IMR-90 (cell line): Measurements from ENCODE around the gene PRR27. TPM values are rescaled to one million over a fixed set of nuclear protein-coding genes. Genes with fewer than 3 reads are reported as not detected.
"Not testable (repeated sequence)": the region's sequence is repeated elsewhere in the genome, so short reads cannot be mapped to it uniquely, and the experiment has no call there.

Experiments
- ATAC-seq: fragments of 200-7000 bp; cut with Tn5 transposase; 2 replicates; pipeline ENCODE4 v1.9.1; 2020; ENCODE audit warnings: low read depth, mild to moderate bottlenecking, moderate library complexity
- BruUV-seq: library from RNA; stranded (reverse); fragments of 400-500 nt; replicated peaks from 2 replicates; lab custom pipeline; 2021; lab: Mats Ljungman, UMichigan
- CTCF ChIA-PET: fragments of 300-600 bp; formaldehyde crosslinking; extraction: SDS; loops from one replicate; lab custom pipeline; 2021; ENCODE audit warnings: antibody characterized with exemption; lab: Yijun Ruan, JAX
- POLR2A ChIA-PET: fragments of 300-600 bp; sonication (Branson Sonifier 250); formaldehyde crosslinking; loops from one replicate; lab custom pipeline; 2022; ENCODE audit warnings: antibody characterized with exemption; ENCODE audit not compliant: unreplicated experiment; lab: Charles Lee
- DNase-seq: peaks from one replicate; pipeline ENCODE4 v3.0.0; 2013
- H2AFZ ChIP-seq: replicated peaks from 2 replicates; pipeline ENCODE3; 2013; ENCODE audit warnings: low read length, mild to moderate bottlenecking; ENCODE audit not compliant: poor library complexity
- H2AK5ac ChIP-seq: 2 replicates; pipeline ENCODE4 v1.6.1; 2013; ENCODE audit warnings: low read depth, low read length, inconsistent platforms
- H2AK9ac ChIP-seq: replicated peaks from 2 replicates; pipeline ENCODE3; 2013; ENCODE audit warnings: mild to moderate bottlenecking, low read depth, low read length, moderate library complexity; ENCODE audit not compliant: poor library complexity
- H2BK120ac ChIP-seq: 2 replicates; pipeline ENCODE4 v1.6.1; 2013; ENCODE audit warnings: low read depth, low read length, inconsistent platforms
- H2BK15ac ChIP-seq: 3 replicates; pipeline ENCODE4 v1.6.1; 2013; ENCODE audit warnings: low read depth, low read length, inconsistent platforms
- H2BK20ac ChIP-seq: 2 replicates; pipeline ENCODE4 v1.6.1; 2013; ENCODE audit warnings: low read depth, mild to moderate bottlenecking, inconsistent platforms, low read length, moderate library complexity
- H2BK5ac ChIP-seq: 2 replicates; pipeline ENCODE4 v1.6.1; 2013; ENCODE audit warnings: mild to moderate bottlenecking, low read depth, low read length, inconsistent platforms; ENCODE audit not compliant: poor library complexity, severe bottlenecking
- H3K14ac ChIP-seq: replicated peaks from 2 replicates; pipeline ENCODE4 v1.6.1; 2013; ENCODE audit warnings: low read depth, low read length, inconsistent platforms
- H3K18ac ChIP-seq: 2 replicates; pipeline ENCODE4 v1.6.1; 2013; ENCODE audit warnings: low read depth, low read length, control low read depth
- H3K23ac ChIP-seq: 2 replicates; pipeline ENCODE4 v1.6.1; 2013; ENCODE audit warnings: low read depth, low read length, inconsistent platforms
- H3K27ac ChIP-seq: 2 replicates; pipeline ENCODE4 v1.5.1; 2013; ENCODE audit warnings: mild to moderate bottlenecking, control low read depth, low read length; ENCODE audit not compliant: insufficient read depth
- H3K27me3 ChIP-seq: 2 replicates; pipeline ENCODE4 v1.6.1; 2013; ENCODE audit warnings: low read length; ENCODE audit not compliant: control insufficient read depth, insufficient read depth
- H3K36me3 ChIP-seq: 2 replicates; pipeline ENCODE4 v1.6.1; 2013; ENCODE audit warnings: low read length, mixed read lengths; ENCODE audit not compliant: control insufficient read depth, insufficient read depth
- H3K4ac ChIP-seq: 2 replicates; pipeline ENCODE4 v1.6.1; 2013; ENCODE audit warnings: low read depth, low read length, inconsistent platforms
- H3K4me1 ChIP-seq: 2 replicates; pipeline ENCODE4 v1.6.1; 2013; ENCODE audit warnings: low read length, mixed read lengths; ENCODE audit not compliant: control insufficient read depth, insufficient read depth
- H3K4me2 ChIP-seq: 2 replicates; pipeline ENCODE4 v1.6.1; 2013; ENCODE audit warnings: low read depth, mild to moderate bottlenecking, control low read depth, low read length, moderate library complexity
- H3K4me3 ChIP-seq: 2 replicates; pipeline ENCODE4 v1.5.1; 2013; ENCODE audit warnings: low read depth, mild to moderate bottlenecking, control low read depth, low read length, moderate library complexity; ENCODE audit not compliant: insufficient read depth
- H3K56ac ChIP-seq: 2 replicates; pipeline ENCODE4 v1.6.1; 2013; ENCODE audit warnings: low read length, inconsistent platforms; ENCODE audit not compliant: insufficient read depth; ENCODE audit errors: extremely low read depth
- H3K79me1 ChIP-seq, 2 experiments: 2 replicates each; pipeline ENCODE4 v1.6.1; 2013; ENCODE audit warnings: low read length in 2 of 2, inconsistent platforms in 1 of 2, low read depth in 1 of 2
- H3K9ac ChIP-seq: 2 replicates; pipeline ENCODE4 v1.6.1; 2013; ENCODE audit warnings: low read depth, low read length, control low read depth
- H3K9me1 ChIP-seq: 2 replicates; pipeline ENCODE4 v1.6.1; 2013; ENCODE audit warnings: low read length, inconsistent platforms; ENCODE audit not compliant: insufficient read depth
- H3K9me3 ChIP-seq: 2 replicates; pipeline ENCODE4 v1.6.1; 2013; ENCODE audit warnings: low read length; ENCODE audit not compliant: control insufficient read depth, insufficient read depth
- H4K20me1 ChIP-seq: 2 replicates; pipeline ENCODE4 v1.6.1; 2013; ENCODE audit warnings: low read length, inconsistent platforms; ENCODE audit not compliant: insufficient read depth
- H4K5ac ChIP-seq: 2 replicates; pipeline ENCODE4 v1.6.1; 2013; ENCODE audit warnings: mild to moderate bottlenecking, low read depth, low read length, control low read depth
- H4K8ac ChIP-seq, 2 experiments: 2 replicates each; pipeline ENCODE4 v1.6.1; 2013; ENCODE audit warnings: low read depth in 2 of 2, low read length in 2 of 2, control low read depth in 1 of 2, inconsistent platforms in 1 of 2
- H4K91ac ChIP-seq: 2 replicates; pipeline ENCODE4 v1.6.1; 2013; ENCODE audit warnings: low read depth, low read length, inconsistent platforms; ENCODE audit not compliant: insufficient read depth
- WGBS, 2 experiments: methylation state at CpG; one replicate each; pipeline versions ENCODE4 v1.1.5 to v1.1.7; 2013; ENCODE audit warnings: missing lambda C conversion rate in 2 of 2; ENCODE audit not compliant: insufficient read length in 1 of 2; ENCODE audit errors: extremely low coverage in 2 of 2; 5-methylcytosine and 5-hydroxymethylcytosine counted together
- dilution Hi-C: fragments of 300-500 bp; cut with HindIII; formaldehyde crosslinking; loops from one replicate; pipeline ENCODE4 v1.14.3; 2018; ENCODE audit warnings: low sequenced_read_pairs; ENCODE audit not compliant: unreplicated experiment
- in situ Hi-C: fragments of 300-500 bp; cut with MboI; formaldehyde crosslinking; loops from 3 replicates; pipeline ENCODE4 v1.14.3; 2019; ENCODE audit warnings: low sequenced_read_pairs, inconsistent platforms, mixed read lengths
- intact Hi-C: fragments of 100-400 bp; cut with micrococcal nuclease; formaldehyde crosslinking; loops from 2 replicates; pipeline ENCODE4 v1.10.0; 2022
- polyA plus RNA-seq, 3 experiments: library from polyadenylated mRNA; depleted of rRNA; stranded (reverse); fragments of >200 nt; gene quantifications; 2 replicates each; pipeline ENCODE4 v1.2.3, GENCODE V29; 2012; ENCODE audit warnings: low replicate concordance in 1 of 3
- total RNA-seq: library from RNA; depleted of rRNA; stranded (reverse); fragments of >200 nt; gene quantifications from 2 replicates; pipeline ENCODE4 v1.2.3, GENCODE V29; 2012; rRNA removed

Gene PRR27
- total and polyA plus RNA-seq, 2 of the 4 experiments (the other 2 are of a cell fraction): not detected

DNA sequence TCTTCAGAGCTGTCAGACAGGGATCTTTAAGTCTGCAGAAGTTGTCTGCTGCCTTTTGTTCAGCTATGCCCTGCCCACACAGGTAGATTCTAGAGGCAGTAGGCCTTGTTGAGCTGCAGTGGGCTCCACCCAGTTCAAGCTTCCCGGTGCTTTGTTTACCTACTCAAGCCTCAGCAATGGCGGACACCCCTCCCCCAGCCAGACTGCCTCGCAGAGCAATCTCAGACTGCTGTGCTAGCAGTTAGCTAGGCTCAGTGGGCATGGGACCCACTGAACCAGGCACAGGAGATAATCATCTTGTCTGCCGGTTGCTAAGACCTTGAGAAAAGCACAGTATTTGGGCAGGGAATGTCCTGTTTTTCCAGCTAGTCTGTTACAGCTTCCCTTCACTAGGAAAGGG is 58.7 kb downstream of the PRR27 start:
- H3K79me1 ChIP-seq, H3K9me1 ChIP-seq, H2AFZ ChIP-seq, H2BK20ac ChIP-seq, H3K18ac ChIP-seq, in situ Hi-C loops, H3K4ac ChIP-seq, H3K27me3 ChIP-seq, H3K23ac ChIP-seq, H2BK5ac ChIP-seq, BruUV-seq, H3K56ac ChIP-seq, dilution Hi-C loops, H3K4me2 ChIP-seq, POLR2A ChIA-PET, H3K9ac ChIP-seq, H2AK9ac ChIP-seq, H4K8ac ChIP-seq, H3K36me3 ChIP-seq, H4K91ac ChIP-seq, H3K4me1 ChIP-seq, DNase-seq, H3K27ac ChIP-seq, H3K4me3 ChIP-seq, H2AK5ac ChIP-seq, ATAC-seq, H3K14ac ChIP-seq, H2BK15ac ChIP-seq, H3K9me3 ChIP-seq, H4K20me1 ChIP-seq, H2BK120ac ChIP-seq, intact Hi-C loops, H4K5ac ChIP-seq: not testable (repeated sequence)
- WGBS, 2 experiments: 67% methylated on average over 3 of the region's 4 CpGs; no CpG with 5 or more reads in 1 of the 2 experiments
- CTCF ChIA-PET: interaction anchor here (0.8 kb wide), 1 partner anchor 30 kb away, joined by 3 read pairs; no protein-coding TSS in a partner anchor

Other genes starting within 250 kb of the PRR27 start
- not detected in 2 replicates for gene CSN1S1, start 223.2 kb upstream of the PRR27 start, total RNA-seq
- gene CSN1S1, start 223.2 kb upstream of the PRR27 start, polyA plus RNA-seq (2012; rRNA removed): not detected in 2 replicates
- gene CSN2, start 188.5 kb upstream of the PRR27 start, total RNA-seq: not detected in 2 replicates
- gene CSN2, start 188.5 kb upstream of the PRR27 start, polyA plus RNA-seq (2012; rRNA removed): not detected in 2 replicates
- not detected in 2 replicates for gene STATH, start 158.3 kb upstream of the PRR27 start, total RNA-seq
- gene STATH, start 158.3 kb upstream of the PRR27 start, polyA plus RNA-seq (2012; rRNA removed): not detected in 2 replicates
- gene HTN3, start 125.8 kb upstream of the PRR27 start, total RNA-seq: not detected in 2 replicates
- gene HTN3, start 125.8 kb upstream of the PRR27 start, polyA plus RNA-seq (2012; rRNA removed): not detected in 2 replicates
- not detected in 2 replicates for gene HTN1, start 103.8 kb upstream of the PRR27 start, total RNA-seq
- not detected in 2 replicates for gene HTN1, start 103.8 kb upstream of the PRR27 start, polyA plus RNA-seq (2012; rRNA removed)
- gene ODAM, start 41.5 kb downstream of the PRR27 start, total RNA-seq: not detected in 2 replicates
- gene ODAM, start 41.5 kb downstream of the PRR27 start, polyA plus RNA-seq (2012; rRNA removed): not detected in 2 replicates
- not detected in 2 replicates for gene FDCSP, start 71.9 kb downstream of the PRR27 start, total RNA-seq
- not detected in 2 replicates for gene FDCSP, start 71.9 kb downstream of the PRR27 start, polyA plus RNA-seq (2012; rRNA removed)
- not detected in 2 replicates for gene CSN3, start 88.4 kb downstream of the PRR27 start, total RNA-seq
- gene CSN3, start 88.4 kb downstream of the PRR27 start, polyA plus RNA-seq (2012; rRNA removed): not detected in 2 replicates
- not detected in 2 replicates for gene CABS1, start 180.7 kb downstream of the PRR27 start, total RNA-seq
- not detected in 2 replicates for gene CABS1, start 180.7 kb downstream of the PRR27 start, polyA plus RNA-seq (2012; rRNA removed)
- not detected in 2 replicates for gene SMR3A, start 206.5 kb downstream of the PRR27 start, total RNA-seq
- not detected in 2 replicates for gene SMR3A, start 206.5 kb downstream of the PRR27 start, polyA plus RNA-seq (2012; rRNA removed)
- gene SMR3B, start 228.9 kb downstream of the PRR27 start, total RNA-seq: not detected in 2 replicates
- not detected in 2 replicates for gene SMR3B, start 228.9 kb downstream of the PRR27 start, polyA plus RNA-seq (2012; rRNA removed)
- gene OPRPN, start 243.7 kb downstream of the PRR27 start, total RNA-seq: not detected in 2 replicates
- gene OPRPN, start 243.7 kb downstream of the PRR27 start, polyA plus RNA-seq (2012; rRNA removed): not detected in 2 replicates